ENCODE data around the gene IL3. TPM values are rescaled to one million over a fixed set of nuclear protein-coding genes. Genes with fewer than 3 reads are reported as not detected.

The IL3 gene
- total and polyA plus RNA-seq, 2 experiments from 2014 or later = 0.37 TPM; not detected in 1

- Histone ChIP-seq H3K9me2 (replicated peaks; ENCODE audit: insufficient read depth) (no peaks in the 10 kb centered on the region), H3K27ac (no peak overlapping the region), H3K9me3 (ENCODE audit: low read depth) (no peaks in the 10 kb centered on the region), H3K4me1 (ENCODE audit: insufficient read depth) (no peaks in the 10 kb centered on the region), H3K4me3 (no peak overlapping the region), H2AFZ (no peak overlapping the region), H3K27me3 (no peaks in the 10 kb centered on the region), H3K36me3 (replicated peaks; ENCODE audit: insufficient read depth, low read depth) (no peaks in the 10 kb centered on the region), H3K4me2 (no peak overlapping the region), H4K20me1 (ENCODE audit: insufficient read depth, poor library complexity, severe bottlenecking) (no peaks in the 10 kb centered on the region), H3K79me2 (no peaks in the 10 kb centered on the region)
- TF ChIP-seq EZH2phosphoT487 (IDR thresholded peaks at IDR 0.05; ENCODE audit: low read depth, severe bottlenecking, unreplicated experiment) (no peak), CTCF (IDR thresholded peaks at IDR 0.05; ENCODE audit: poor library complexity) (no peak), EZH2 (IDR thresholded peaks at IDR 0.05; ENCODE audit: borderline replicate concordance) (no peak)
- WGBS (ENCODE audit: low lambda C conversion rate, missing lambda C conversion rate) = 45% methylated on average over 4 of the region's 4 CpGs
- no peak for DNase-seq (ENCODE audit: low spot score)
Observed at GRCh38 chr5:132049093-132049492, 11.4 kb upstream of the IL3 start.

GRCh38 chr5:132049559-132049958 is 10.9 kb upstream of the IL3 start:
- Histone ChIP-seq H4K20me1 (ENCODE audit: insufficient read depth, poor library complexity, severe bottlenecking) (no peaks in the 10 kb centered on the region), H3K9me3 (ENCODE audit: low read depth) (no peaks in the 10 kb centered on the region), H2AFZ (no peak overlapping the region), H3K36me3 (replicated peaks; ENCODE audit: insufficient read depth, low read depth) (no peaks in the 10 kb centered on the region), H3K4me2 (no peak overlapping the region), H3K9me2 (replicated peaks; ENCODE audit: insufficient read depth) (no peaks in the 10 kb centered on the region), H3K4me3 (no peak overlapping the region), H3K4me1 (ENCODE audit: insufficient read depth) (no peaks in the 10 kb centered on the region), H3K27ac (no peak overlapping the region), H3K27me3 (no peaks in the 10 kb centered on the region), H3K79me2 (no peaks in the 10 kb centered on the region)
- DNase-seq (ENCODE audit: low spot score) = no peak
- WGBS (ENCODE audit: low lambda C conversion rate, missing lambda C conversion rate) = 92% methylated on average over 12 of the region's 12 CpGs
- no peak for TF ChIP-seq CTCF (IDR thresholded peaks at IDR 0.05; ENCODE audit: poor library complexity)
- TF ChIP-seq EZH2phosphoT487 (IDR thresholded peaks at IDR 0.05; ENCODE audit: low read depth, severe bottlenecking, unreplicated experiment) = no peak

- Histone ChIP-seq H3K36me3 (replicated peaks; ENCODE audit: insufficient read depth, low read depth) (no peaks in the 10 kb centered on the region), H3K4me1 (ENCODE audit: insufficient read depth) (no peaks in the 10 kb centered on the region), H3K79me2 (no peaks in the 10 kb centered on the region), H3K9me3 (ENCODE audit: low read depth) (no peaks in the 10 kb centered on the region), H3K9me2 (replicated peaks; ENCODE audit: insufficient read depth) (no peaks in the 10 kb centered on the region), H3K4me2 (no peak overlapping the region), H4K20me1 (ENCODE audit: insufficient read depth, poor library complexity, severe bottlenecking) (no peaks in the 10 kb centered on the region), H3K27me3 (no peaks in the 10 kb centered on the region), H3K4me3 (no peak overlapping the region), H3K27ac (no peak overlapping the region), H2AFZ (no peak overlapping the region)
- 89% methylated on average over 5 of the region's 5 CpGs for WGBS (ENCODE audit: low lambda C conversion rate, missing lambda C conversion rate)
- no peak for TF ChIP-seq CTCF (IDR thresholded peaks at IDR 0.05; ENCODE audit: poor library complexity)
- TF ChIP-seq EZH2 (IDR thresholded peaks at IDR 0.05; ENCODE audit: borderline replicate concordance) = no peak
- TF ChIP-seq EZH2phosphoT487 (IDR thresholded peaks at IDR 0.05; ENCODE audit: low read depth, severe bottlenecking, unreplicated experiment) = no peak
- no peak for DNase-seq (ENCODE audit: low spot score)
Observed at GRCh38 chr5:132050136-132050535, 10.3 kb upstream of the IL3 start.

Data from hepatocyte (in vitro differentiated cells).